ENCODE measurements around the gene IRS2. TPM values are rescaled to one million over a fixed set of nuclear protein-coding genes. Genes with fewer than 3 reads are reported as not detected.

The IRS2 gene
- total RNA-seq, 1 experiment from 2014 or later: 41.8 TPM

- peaks cover 56% of the 10 kb centered on the region for H3K36me3 Mint-ChIP-seq (ENCODE audit: insufficient read depth, unreplicated experiment)
- TF ChIP-seq CTCF (IDR thresholded peaks at IDR 0.05; ENCODE audit: unreplicated experiment): peak; percentile 58
- intact Hi-C loops (cut with micrococcal nuclease): loop anchor here (1.0 to 5.0 kb wide), 2 partner anchors 823 to 867 kb away; no protein-coding TSS in a partner anchor
- H3K27ac Mint-ChIP-seq (ENCODE audit: low read depth, unreplicated experiment): peak overlapping the region; percentile 31
- CTCF ChIA-PET: interaction anchor here (0.6 to 3.3 kb wide), 27 partner anchors 10 to 871 kb away, joined by 3 to 30 read pairs (median 4); no protein-coding TSS in a partner anchor
- no peaks in the 10 kb centered on the region for H3K27me3 Mint-ChIP-seq (ENCODE audit: insufficient read depth, unreplicated experiment)
- BruUV-seq (replicated peaks): no TSS peak
- POLR2A ChIA-PET: interaction anchor here (0.6 to 2.3 kb wide), 28 partner anchors 41 to 869 kb away, joined by 3 to 18 read pairs (median 4); no protein-coding TSS in a partner anchor
- H3K4me3 Mint-ChIP-seq (ENCODE audit: unreplicated experiment): peak overlapping the region; percentile 84
- H3K4me1 Mint-ChIP-seq (ENCODE audit: insufficient read depth, unreplicated experiment): peaks cover 30% of the 10 kb centered on the region
- no peaks in the 10 kb centered on the region for H3K9me3 Mint-ChIP-seq (ENCODE audit: unreplicated experiment)
- peak; percentile 77 for DNase-seq (ENCODE audit: unreplicated experiment)
These were observed 1.7 kb downstream of the IRS2 start for GRCh38 chr13:109784590-109785140.

DNA sequence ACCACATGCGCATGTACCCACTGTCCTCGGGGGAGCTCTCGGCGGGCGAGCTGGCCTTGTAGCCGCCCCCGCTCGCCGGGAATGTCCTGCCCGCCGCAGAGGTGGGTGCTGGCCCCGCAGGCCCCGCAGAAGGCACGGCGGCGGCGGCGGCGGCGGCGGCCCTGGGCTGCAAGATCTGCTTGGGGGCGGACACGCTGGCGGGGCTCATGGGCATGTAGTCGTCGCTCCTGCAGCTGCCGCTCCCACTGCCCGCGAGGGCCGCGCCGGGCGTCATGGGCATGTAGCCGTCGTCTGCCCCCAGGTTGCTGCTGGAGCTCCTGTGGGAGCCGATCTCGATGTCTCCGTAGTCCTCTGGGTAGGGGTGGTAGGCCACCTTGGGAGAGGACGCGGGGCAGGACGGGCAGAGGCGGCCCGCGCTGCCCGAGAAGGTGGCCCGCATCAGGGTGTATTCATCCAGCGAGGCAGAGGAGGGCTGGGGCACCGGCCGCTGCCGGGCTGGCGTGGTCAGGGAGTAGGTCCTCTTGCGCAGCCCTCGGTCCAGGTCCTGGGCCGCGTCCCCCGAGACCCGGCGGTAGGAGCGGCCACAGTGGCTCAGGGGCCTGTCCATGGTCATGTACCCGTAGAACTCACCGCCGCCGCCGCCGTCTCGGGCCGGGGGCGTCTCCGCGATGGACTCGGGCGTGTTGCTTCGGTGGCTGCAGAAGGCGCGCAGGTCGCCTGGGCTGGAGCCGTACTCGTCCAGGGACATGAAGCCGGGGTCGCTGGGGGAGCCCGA is 2.4 kb downstream of the IRS2 start:
- ChIA-PET CTCF (interaction anchor here (0.6 to 3.3 kb wide), 15 partner anchors 29 to 869 kb away, joined by 3 to 30 read pairs (median 3); no protein-coding TSS in a partner anchor), POLR2A (interaction anchor here (0.7 to 2.3 kb wide), 8 partner anchors 20 to 868 kb away, joined by 3 to 18 read pairs (median 4); no protein-coding TSS in a partner anchor)
- peak overlapping the region; percentile 84 for H3K4me3 Mint-ChIP-seq (ENCODE audit: unreplicated experiment)
- intact Hi-C loops (cut with micrococcal nuclease): loop anchor here (1.0 to 5.0 kb wide), 2 partner anchors 823 to 867 kb away; no protein-coding TSS in a partner anchor
- TF ChIP-seq CTCF (IDR thresholded peaks at IDR 0.05; ENCODE audit: unreplicated experiment): no peak
- peaks cover 30% of the 10 kb centered on the region for H3K4me1 Mint-ChIP-seq (ENCODE audit: insufficient read depth, unreplicated experiment)
- BruUV-seq (replicated peaks): TSS peak; percentile 1
- no peaks in the 10 kb centered on the region for H3K9me3 Mint-ChIP-seq (ENCODE audit: unreplicated experiment)
- peaks cover 63% of the 10 kb centered on the region for H3K36me3 Mint-ChIP-seq (ENCODE audit: insufficient read depth, unreplicated experiment)
- peak overlapping the region; percentile 66 for H3K27ac Mint-ChIP-seq (ENCODE audit: low read depth, unreplicated experiment)
- DNase-seq (ENCODE audit: unreplicated experiment): no peak
- H3K27me3 Mint-ChIP-seq (ENCODE audit: insufficient read depth, unreplicated experiment): no peaks in the 10 kb centered on the region

GRCh38 chr13:109783447-109783814 is 3.0 kb downstream of the IRS2 start:
- H3K27me3 Mint-ChIP-seq (ENCODE audit: insufficient read depth, unreplicated experiment): no peaks in the 10 kb centered on the region
- H3K4me1 Mint-ChIP-seq (ENCODE audit: insufficient read depth, unreplicated experiment): peaks cover 28% of the 10 kb centered on the region
- ChIA-PET CTCF (interaction anchor here (0.6 to 3.3 kb wide), 13 partner anchors 30 to 868 kb away, joined by 3 to 30 read pairs (median 3); no protein-coding TSS in a partner anchor), POLR2A (interaction anchor here (0.7 to 2.3 kb wide), 5 partner anchors 20 to 868 kb away, joined by 3 to 18 read pairs (median 4); no protein-coding TSS in a partner anchor)
- H3K36me3 Mint-ChIP-seq (ENCODE audit: insufficient read depth, unreplicated experiment): peaks cover 68% of the 10 kb centered on the region
- TF ChIP-seq CTCF (IDR thresholded peaks at IDR 0.05; ENCODE audit: unreplicated experiment): no peak
- intact Hi-C loops (cut with micrococcal nuclease): loop anchor here (5.0 kb wide), 1 partner anchor 866 kb away; no protein-coding TSS in a partner anchor
- no TSS peak for BruUV-seq (replicated peaks)
- no peak for DNase-seq (ENCODE audit: unreplicated experiment)
- H3K4me3 Mint-ChIP-seq (ENCODE audit: unreplicated experiment): peak overlapping the region; percentile 84
- H3K9me3 Mint-ChIP-seq (ENCODE audit: unreplicated experiment): no peaks in the 10 kb centered on the region
- H3K27ac Mint-ChIP-seq (ENCODE audit: low read depth, unreplicated experiment): no peak overlapping the region

Data from MCF 10A (cell line).